Epithelial cell of alveolus of lung (primary cell): Measurements from ENCODE around the gene PPEF2. TPM values are rescaled to one million over a fixed set of nuclear protein-coding genes. Genes with fewer than 3 reads are reported as not detected.

ENCODE experiments used
- total RNA-seq: library from RNA; depleted of rRNA; stranded (reverse); fragments of >200 nt; gene quantifications from 2 replicates; pipeline ENCODE4 v1.2.1, GENCODE V29; 2015

The PPEF2 gene
- total RNA-seq = not detected in 2 replicates

GRCh38 chr4:75902352-75902751 lies at the start of gene PPEF2:
Gene PPEF2, minus strand, starts transcription at chr4:75902452. Its CDS starts 6,127 bp downstream, at chr4:75896325.

GRCh38 chr4:75940692-75941253 lies 38.5 kb upstream of the PPEF2 start, which contains the start of gene NAAA:
Gene NAAA, minus strand, starts transcription at chr4:75941013. Its CDS starts 64 bp downstream, at chr4:75940949.

Other genes with a start within 250 kb of the PPEF2 start
- 104 and 113 TPM in 2 replicates for gene G3BP2, start 229.0 kb downstream of the PPEF2 start, total RNA-seq
- gene USO1, start 177.9 kb downstream of the PPEF2 start, total RNA-seq = 63.8 and 83.7 TPM in 2 replicates
- 23.5 and 57.5 TPM in 2 replicates for gene NAAA, start 38.6 kb upstream of the PPEF2 start, total RNA-seq
- 16.0 and 26.2 TPM in 2 replicates for gene SDAD1, start 88.5 kb upstream of the PPEF2 start, total RNA-seq
- not detected in 2 replicates for gene CXCL9, start 105.1 kb upstream of the PPEF2 start, total RNA-seq
- 3.4 TPM in 1 of 2 replicates, not detected in the other for gene CXCL10, start 121.0 kb upstream of the PPEF2 start, total RNA-seq
- 1.0 TPM in 1 of 2 replicates, not detected in the other for gene CXCL11, start 133.6 kb upstream of the PPEF2 start, total RNA-seq
- 1.0 TPM in 1 of 2 replicates, not detected in the other for gene ART3, start 172.3 kb upstream of the PPEF2 start, total RNA-seq
- gene NUP54, start 245.9 kb upstream of the PPEF2 start, total RNA-seq = 41.6 and 42.0 TPM in 2 replicates